22Rv1 (cell line): ENCODE measurements around the gene POLR2A.

Source experiments
- CTCF ChIP-seq: fragments of 450-650 bp; IDR thresholded peaks from 2 replicates; pipeline ENCODE4 v1.5.1; 2017; ENCODE audit warnings: mild to moderate bottlenecking
- ZFX ChIP-seq: fragments of 450-650 bp; IDR thresholded peaks from 2 replicates; pipeline ENCODE4 v1.6.1; 2017; ENCODE audit warnings: antibody characterized with exemption, borderline replicate concordance

DNA sequence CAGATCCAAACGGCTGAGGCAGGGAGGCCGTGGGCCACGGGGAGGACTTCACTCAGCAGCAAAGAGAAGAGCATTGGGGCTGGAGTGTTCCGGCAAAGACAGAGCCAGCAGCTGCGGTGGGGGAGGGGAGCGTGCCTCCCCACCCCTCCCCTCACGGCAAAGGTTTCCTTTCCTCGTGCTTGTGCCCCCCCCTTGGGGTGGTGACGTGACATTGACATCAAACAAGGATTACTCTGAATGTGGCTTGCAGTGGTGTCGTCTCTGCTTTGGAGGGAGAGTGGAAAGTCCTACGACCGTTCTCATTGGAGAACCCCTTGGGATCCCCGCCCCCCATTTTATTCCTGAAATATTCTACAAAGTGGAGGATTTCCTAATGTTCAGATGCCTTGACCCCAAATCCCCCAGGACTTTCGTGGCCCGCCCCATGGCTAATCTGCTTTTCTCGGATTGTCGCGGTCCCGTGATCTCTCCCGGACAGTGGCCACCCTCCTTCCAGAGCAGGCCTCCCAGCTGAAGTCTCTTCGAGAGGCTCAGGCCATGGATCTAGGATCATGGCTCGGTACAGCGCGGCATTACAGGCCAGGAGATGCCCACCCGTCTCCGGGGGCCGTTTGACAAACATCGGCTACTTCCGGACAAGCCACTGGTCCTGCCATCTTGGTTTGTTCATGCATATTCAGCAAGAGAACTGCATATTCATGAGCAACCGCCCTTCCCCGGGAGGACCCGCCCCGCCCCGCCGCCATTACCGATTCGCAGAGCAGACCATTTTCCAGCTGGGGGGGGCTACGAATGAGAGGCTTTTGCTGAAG lies 705 bp upstream of the POLR2A start:
- TF ChIP-seq CTCF (no peak), ZFX (no peak)
